ENCODE results near the gene TASOR. TPM values are rescaled to one million over a fixed set of nuclear protein-coding genes. Genes with fewer than 3 reads are reported as not detected.

The TASOR gene
- total and polyA plus RNA-seq, 9 of the 15 experiments (the other 6 are each of a cell fraction or from before 2014, with no cell fraction given): 16.4 to 68.7 (median 33.7) TPM

GRCh38 chr3:56691165-56692000, 8.3 kb upstream of the TASOR start:
- in situ Hi-C loops (cut with MboI): no loop called here
- Histone ChIP-seq H2AFZ (ENCODE audit: low read depth, low read length) (no peak overlapping the region), H3K27ac (ENCODE audit: extremely low read depth, low read depth, low read length) (no peak overlapping the region), H3K27me3 (ENCODE audit: control insufficient read depth in 2 of 2, insufficient read depth in 2 of 2, low read length in 2 of 2) (no peaks in the 10 kb centered on the region), H4K20me1 (replicated peaks; ENCODE audit: control insufficient read depth, insufficient read depth, low read length) (no peaks in the 10 kb centered on the region), H3K36me3 (ENCODE audit: control insufficient read depth, insufficient read depth, low read length) (no peaks in the 10 kb centered on the region), H3K4me3 (no peak overlapping the region), H3K9me1 (ENCODE audit: control insufficient read depth, insufficient read depth, low read length) (no peaks in the 10 kb centered on the region), H3K79me2 (ENCODE audit: control insufficient read depth, insufficient read depth, low read length) (no peaks in the 10 kb centered on the region), H3K4me2 (ENCODE audit: insufficient read depth, low read length) (no peak overlapping the region), H3K9ac (ENCODE audit: insufficient read depth in 1 of 2, low read depth in 2 of 2, low read length in 2 of 2) (no peak overlapping the region), H3K9me3 (replicated peaks; ENCODE audit: control insufficient read depth, insufficient read depth, low read depth, low read length) (no peaks in the 10 kb centered on the region), H3K4me1 (replicated peaks in 1 of 2; ENCODE audit: control insufficient read depth in 2 of 2, insufficient read depth in 2 of 2, low read length in 2 of 2) (no peaks in the 10 kb centered on the region)
- CTCF ChIA-PET (ENCODE audit: low intra/inter-chr PET ratio): no interaction called here
- no TSS peak for BruUV-seq (replicated peaks)
- intact Hi-C loops (cut with micrococcal nuclease): no loop called here
- FAIRE-seq (no peak), DNase-seq (ENCODE audit: extremely low read depth in 1 of 4, low spot score in 3 of 4) (no peak), ATAC-seq (no peak)
- 74% methylated on average over 5 of the region's 19 CpGs for WGBS (ENCODE audit: insufficient coverage, low coverage, missing lambda C conversion rate)
- POLR2A ChIA-PET: no interaction called here
- TF ChIP-seq SNIP1 (IDR thresholded peaks at IDR 0.05; ENCODE audit: low read depth) (no peak), EP300 (IDR thresholded peaks at IDR 0.05; ENCODE audit: low read length) (no peak), ZKSCAN3 (CRISPR knock-in tag; IDR thresholded peaks at IDR 0.05) (no peak), NUFIP1 (IDR thresholded peaks at IDR 0.05; ENCODE audit: partially characterized antibody) (no peak), HNRNPK (IDR thresholded peaks at IDR 0.05; ENCODE audit: low read depth, low read length, poor library complexity, severe bottlenecking) (no peak), ZNF584 (CRISPR knock-in tag; IDR thresholded peaks at IDR 0.05; ENCODE audit: low read depth) (no peak), BCLAF1 (IDR thresholded peaks at IDR 0.05; ENCODE audit: borderline replicate concordance in 1 of 2, control insufficient read depth in 1 of 2, low read depth in 2 of 2, low read length in 1 of 2) (no peak), ZHX1 (conservative IDR thresholded peaks at IDR 0.05; ENCODE audit: low read length) (no peak), C11orf30 (IDR thresholded peaks at IDR 0.05; ENCODE audit: low read depth) (no peak), ZNF12 (CRISPR knock-in tag; IDR thresholded peaks at IDR 0.05) (no peak), ZBTB11 (CRISPR knock-in tag; IDR thresholded peaks at IDR 0.05) (no peak), STAT5A (IDR thresholded peaks at IDR 0.05; ENCODE audit: borderline replicate concordance, low read length) (no peak)
